ENCODE data around the gene CRIP3.
A peak's percentile ranks its signal among the peaks of the same experiment; 100 is the strongest.

The CRIP3 gene

DNA sequence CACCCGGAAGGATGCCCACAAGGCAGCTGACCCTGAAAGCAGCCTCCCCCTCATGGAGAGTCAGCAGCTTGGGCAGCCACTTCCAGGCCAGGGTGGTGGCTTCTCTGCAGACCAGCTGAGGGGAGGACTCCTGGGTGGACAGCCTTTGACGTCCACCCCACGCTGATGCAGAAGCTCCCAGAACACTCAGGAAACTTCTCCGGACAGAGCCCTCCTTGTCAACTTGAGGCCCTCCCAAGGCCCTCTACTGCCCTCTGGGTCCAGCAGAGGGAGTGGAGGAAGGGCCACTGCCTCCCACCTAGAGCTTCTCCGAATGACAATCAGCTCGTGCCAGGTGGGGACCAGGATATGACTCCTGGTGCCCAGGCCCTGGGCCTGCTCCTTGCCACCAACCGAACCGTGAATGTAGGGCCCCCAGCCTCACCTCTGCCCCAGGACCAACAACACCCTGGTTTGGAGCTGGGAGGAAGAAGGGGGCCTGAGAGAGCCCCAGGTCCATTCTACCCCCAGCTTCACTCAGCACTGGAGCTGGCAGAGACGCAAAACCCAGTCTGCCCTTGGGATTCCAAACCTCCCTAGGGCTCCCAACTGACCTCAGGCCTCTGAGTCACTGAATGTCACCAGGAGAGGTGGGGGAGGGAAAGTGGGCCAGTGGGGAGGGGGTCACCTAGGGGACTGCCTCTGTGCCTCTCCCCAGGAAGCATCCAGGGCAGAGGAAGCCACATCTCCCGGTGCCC is 21.5 kb downstream of the CRIP3 start:
- no peak for ATAC-seq

DNA sequence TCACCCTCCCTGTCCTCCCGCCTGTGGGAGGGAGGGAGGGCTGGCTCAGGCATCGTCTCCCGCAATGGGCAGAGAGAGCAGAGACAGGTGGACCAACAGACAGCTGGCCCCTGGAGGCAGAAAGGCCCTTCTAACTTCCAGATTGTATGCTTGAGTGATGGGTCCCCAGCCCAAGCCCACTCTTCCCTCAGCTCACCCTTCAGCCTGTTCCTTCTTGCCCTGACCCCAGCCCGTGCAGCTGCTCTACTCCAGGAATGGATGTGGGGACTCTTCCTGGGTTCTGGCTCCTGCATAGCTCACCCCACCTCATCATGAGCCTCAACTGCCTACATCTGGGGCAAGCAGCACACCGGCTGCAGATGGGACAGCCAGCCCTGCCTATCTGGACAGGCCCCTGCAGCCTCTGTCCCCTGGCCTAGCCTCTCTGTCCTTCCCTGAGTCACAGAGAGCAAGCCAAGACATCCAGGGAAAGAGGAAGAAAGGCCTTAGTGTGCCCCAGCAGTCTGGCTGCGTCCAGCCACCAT is 22.1 kb downstream of the CRIP3 start:
- ATAC-seq = no peak

DNA sequence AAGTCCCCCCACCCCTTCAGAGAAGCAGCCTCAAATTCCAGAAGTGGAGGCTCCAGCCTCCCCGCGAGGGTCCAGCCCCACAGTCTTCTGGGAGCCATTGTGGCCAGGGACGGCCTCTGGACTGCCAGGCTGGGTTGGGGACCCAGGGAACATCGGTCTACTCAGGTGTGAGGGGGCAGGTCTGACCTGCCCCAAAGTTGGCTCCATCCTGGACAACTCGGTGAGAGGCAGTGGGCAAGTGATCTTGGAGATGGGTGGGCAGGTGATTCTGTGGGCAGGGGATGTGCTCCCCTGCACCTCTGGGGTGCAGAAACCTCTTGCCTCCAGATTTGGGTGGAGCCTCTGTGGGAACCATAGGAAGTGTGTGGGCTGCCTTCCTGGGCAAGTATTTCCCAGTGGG is 22.8 kb downstream of the CRIP3 start:
- peak in 1 of 2 donors; percentile 10 for ATAC-seq

DNA sequence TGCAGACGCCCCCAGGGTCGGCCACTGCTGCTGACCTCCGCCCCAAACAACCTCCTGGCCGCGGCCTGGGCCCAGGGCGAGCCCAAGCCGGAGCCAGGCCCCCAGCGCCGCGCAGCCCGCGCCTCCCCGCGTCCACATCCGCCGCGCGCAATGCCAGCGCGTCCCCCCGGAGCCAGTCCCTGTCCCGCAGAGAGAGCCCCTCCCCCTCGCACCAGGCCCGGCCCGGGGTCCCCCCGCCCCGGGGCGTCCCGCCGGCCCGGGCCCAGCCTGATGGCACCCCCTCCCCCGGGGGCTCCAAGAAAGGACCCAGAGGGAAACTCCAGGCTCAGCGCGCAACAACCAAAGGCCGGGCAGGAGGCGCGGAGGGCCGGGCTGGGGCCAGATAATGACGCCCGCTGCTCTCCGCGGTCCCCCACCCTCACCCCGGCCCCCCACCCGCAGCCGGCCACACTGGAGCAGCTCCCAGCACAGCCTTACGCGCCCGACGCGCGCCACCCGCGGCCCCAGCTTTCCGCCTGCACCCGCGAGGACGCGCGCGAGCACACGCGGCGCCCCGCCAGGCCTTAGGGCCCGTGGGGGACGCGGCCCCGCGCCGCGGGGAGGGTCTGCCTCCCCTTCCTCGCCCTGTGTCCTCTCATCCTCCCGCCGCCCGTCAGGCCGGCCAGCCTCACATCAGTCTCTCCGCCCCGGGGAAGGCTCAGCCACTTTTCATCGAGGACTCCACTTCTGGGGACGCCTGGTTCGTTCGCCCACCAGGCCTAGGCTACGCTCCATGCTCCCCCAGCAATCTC is 23.4 kb downstream of the CRIP3 start:
- ATAC-seq = no peak

DNA sequence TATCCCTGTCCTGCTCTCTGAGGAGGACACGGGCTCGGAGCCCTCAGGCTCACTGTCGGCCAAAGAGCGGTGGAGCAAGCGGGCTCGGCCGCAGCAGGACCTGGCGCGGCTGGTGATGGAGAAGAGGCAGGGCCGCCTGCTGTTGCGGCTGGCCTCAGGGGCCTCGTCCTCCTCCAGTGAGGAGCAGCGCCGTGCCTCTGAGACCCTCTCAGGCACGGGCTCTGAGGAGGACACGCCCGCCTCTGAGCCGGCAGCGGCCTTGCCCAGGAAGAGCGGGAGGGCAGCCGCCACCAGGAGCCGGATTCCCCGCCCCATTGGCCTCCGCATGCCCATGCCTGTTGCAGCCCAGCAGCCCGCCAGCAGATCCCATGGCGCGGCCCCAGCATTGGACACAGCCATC is 24.7 kb downstream of the CRIP3 start:
- ATAC-seq = no peak

DNA sequence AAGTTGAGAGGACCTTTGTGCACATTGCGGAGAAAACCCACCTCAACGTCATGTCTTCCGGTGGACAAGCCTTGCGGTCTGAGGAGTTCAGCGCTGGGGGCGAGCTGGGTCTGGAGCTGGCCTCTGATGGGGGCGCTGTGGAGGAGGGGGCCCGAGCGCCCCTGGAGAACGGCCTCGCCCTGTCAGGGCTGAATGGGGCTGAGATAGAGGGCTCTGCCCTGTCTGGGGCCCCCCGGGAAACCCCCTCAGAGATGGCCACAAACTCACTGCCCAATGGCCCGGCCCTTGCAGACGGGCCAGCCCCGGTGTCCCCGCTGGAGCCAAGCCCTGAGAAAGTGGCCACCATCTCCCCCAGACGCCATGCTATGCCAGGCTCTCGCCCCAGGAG is 25.1 kb downstream of the CRIP3 start:
- no peak for ATAC-seq

DNA sequence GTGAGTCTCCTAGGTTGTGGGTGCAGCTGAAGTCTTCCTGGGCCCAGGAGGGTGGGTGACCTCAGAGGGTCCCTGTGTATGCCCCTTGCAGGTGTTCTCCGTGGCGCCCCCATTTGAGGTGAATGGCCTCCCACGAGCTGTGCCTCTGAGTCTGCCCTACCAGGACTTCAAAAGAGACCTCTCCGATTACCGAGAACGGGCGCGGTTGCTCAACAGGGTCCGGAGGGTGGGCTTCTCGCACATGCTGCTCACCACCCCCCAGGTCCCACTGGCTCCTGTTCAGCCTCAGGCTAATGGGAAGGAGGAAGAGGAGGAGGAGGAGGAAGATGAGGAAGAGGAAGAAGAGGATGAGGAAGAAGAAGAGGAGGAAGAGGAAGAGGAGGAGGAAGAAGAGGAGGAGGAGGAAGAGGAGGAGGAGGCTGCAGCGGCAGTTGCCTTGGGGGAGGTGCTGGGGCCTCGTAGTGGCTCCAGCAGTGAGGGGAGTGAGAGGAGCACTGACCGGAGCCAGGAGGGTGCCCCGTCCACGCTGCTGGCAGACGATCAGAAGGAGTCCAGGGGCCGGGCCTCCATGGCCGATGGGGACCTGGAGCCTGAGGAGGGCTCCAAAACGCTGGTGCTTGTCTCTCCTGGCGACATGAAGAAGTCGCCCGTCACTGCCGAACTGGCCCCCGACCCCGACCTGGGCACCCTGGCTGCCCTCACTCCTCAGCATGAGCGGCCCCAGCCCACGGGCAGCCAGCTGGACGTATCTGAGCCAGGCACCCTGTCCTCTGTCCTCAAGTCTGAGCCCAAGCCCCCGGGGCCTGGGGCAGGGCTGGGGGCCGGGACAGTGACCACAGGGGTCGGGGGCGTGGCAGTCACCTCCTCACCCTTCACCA is 25.8 kb downstream of the CRIP3 start:
- ATAC-seq = no peak

DNA sequence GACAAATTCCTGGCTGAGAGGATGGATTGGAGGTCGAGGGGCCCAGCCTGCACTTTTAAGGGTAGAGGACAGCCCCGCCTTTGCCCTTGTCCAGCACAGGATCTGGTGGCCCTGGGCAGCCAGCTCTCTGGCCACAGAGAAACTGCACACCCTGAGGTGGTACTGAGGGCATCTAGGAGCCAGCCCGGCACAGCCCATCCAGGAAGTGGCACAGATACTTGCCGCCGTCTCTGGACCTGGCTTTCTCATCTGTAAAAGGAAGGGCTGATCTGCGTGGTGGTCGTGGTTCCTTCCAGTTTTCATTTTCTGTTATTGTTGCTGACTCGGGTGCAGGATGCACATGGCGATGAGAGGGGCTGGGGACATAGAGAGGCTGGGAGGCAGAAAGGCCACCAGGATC is 26.6 kb downstream of the CRIP3 start:
- no peak for ATAC-seq

DNA sequence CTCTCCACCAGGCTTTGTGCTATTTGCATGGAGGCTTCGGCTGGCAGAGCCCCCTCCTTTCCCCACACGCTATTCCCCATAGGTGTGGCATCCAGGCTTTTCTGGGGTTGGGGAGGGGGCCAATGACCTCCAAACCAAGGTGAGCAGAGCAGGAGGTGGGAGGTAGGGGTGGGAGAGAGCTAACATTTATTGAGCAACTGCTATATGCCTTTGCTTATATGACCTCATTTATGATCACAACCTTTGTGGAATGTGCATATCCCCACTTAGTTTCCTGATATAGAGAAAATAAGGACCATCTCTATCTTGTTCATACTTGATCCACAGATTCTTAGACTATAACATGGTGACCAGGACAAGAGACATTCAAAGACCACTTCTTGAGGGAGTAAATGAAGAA is 28.4 kb downstream of the CRIP3 start:
- no peak for ATAC-seq

DNA sequence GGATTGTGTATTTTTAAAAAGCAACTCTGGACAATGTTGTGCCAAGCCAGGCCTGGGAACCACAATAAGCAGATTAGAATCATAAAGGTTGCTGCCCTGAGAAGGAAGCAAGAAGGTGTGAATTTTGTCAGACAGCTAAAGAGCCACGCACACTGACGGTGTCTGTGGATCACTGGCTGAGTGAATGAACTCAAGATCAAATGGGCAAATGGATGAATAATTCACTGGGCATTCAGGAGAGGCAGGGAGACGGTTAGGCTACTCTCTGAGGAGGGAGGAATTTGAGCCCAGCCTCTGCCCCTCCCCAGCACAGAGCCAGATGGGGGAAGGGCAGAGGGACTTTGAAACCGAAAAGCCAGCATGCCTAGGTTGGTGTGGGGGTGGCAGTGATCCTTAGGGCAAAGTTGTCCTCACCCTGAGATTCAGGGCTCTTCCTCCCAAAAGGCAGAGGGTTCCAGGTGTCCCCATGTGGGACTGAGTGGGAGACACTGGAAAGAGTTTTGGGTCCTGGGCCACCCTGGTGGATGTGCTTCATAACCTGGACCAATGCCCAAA is 30.0 kb downstream of the CRIP3 start:
- ATAC-seq = no peak

DNA sequence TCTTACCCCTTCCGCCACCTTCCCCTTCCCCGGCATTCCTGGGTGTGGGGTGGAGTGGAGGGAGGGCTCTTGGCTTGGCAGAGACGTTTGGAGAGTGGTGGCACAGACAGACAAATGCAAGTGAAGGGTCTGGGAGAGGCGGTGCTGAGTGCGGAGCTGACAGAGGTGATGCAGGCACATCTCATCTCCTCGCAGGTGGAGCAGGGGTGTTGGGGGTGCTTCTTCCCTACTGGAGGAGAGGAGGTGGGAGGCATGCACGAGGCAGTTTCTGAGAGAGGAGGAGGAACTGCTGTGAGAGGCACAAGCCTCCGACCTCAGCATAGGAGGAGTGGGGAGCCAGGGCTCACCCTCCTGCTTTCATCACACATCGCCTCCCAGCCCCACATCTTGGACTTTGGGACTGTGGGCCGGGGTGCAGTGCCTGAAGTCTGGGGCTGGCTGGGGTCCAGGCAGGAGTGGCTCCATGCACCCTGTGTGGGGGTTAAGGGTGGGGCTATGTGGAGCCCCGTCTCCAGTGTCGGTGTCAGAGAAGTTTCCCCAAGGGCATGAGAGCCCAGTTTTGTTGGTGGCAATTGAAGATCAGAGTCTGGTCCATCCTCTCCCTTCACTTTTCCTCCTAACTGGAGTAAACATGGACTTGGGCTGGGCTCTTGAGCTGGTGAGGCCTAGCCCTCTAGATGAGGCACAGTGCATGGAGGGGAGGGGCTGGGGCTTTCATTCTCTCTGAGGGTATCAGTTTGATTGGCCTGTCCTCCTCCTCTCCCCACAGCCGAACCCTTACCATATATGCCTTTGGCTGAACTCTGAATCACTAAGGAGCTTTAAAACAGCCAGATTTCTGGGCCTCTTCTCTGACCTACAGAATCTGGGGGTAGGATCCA is 30.7 kb downstream of the CRIP3 start:
- no peak for ATAC-seq

DNA sequence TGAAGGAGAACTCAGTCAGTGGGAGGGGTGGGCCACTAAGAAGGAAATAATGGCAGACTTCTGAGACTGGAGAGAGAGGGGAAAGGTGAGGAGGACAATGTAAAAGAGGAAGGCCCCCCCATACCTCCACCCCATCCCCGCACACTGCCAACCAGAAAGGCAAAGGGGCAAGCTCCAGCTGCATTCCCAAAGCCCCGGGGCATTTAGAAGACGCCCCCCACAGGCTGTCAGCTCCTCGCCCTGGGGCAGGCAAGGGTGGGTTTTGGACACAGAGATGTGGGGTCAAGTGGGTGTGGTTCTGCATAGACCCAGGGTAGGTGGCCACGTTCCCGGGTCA is 31.4 kb downstream of the CRIP3 start:
- no peak for ATAC-seq

DNA sequence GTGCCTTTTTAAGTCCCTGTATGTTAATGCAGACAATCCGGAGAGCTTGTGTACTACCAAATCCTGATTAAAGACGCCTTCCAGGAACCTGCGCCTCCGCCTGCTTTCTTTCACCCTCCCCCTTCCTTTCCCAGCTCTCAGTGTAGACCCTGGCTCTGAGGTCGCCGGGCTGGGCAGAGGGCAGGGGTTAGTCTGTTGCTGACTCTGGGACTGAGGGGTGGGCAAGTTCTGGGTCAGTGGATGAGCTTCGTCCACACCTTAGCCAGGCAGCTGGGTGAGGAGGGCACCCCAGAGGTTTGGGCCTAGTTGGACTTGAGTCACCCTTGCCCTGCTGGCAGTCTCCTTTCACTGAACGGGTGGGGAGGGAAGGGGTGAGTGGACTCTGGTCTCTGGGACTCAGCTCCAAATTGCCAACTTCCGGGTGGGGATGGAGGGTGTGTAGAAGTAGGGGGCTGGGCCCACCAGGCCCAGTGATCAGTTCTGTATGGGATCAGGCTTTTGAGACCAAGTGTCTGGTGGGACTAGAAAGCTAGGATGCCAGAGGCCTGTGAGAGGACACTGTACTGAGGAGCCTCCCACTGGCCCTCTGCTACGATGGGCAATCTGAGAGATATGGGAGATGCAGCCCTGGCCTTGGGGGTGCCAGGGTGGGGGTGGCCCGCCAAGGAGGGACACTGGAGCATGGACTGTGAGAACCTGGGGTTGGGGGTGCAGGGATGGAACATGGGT is 31.9 kb downstream of the CRIP3 start:
- ATAC-seq = no peak

DNA sequence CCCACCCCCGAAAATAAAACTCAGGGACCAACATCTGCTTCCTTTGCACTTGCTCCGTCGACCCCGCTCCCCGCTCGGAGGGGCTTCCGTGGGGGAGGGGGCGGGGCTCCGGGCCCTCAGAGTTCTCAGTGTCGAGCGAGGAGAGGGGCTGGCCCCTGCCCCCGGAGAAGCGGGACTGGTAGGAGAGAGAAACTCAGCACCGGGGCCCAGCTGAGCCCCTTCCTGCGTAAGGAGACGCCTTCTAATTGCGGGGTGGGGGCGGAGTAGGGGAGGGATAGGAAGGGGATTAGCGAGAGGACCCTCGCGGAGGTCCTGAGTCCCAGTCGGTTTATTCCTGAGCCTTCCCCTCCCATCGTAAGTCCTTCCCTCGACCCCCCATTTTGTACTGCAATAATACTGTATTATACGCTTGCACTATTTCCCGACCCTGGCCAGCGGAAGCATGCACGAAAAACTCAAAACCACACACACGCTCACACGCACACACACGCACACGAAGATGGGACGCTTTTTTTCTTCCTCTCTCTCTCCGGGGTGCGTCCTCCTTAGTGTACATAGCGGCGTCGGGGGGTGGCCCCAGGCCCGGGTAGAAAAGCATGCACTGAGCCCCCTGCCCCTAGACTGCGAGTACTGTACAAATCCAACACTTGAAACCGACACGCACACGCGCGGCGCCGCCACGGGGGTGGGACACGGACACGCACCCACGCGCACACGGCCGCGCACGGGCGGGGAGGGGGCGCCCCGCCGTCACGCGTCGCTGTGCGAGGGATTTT is 32.6 kb downstream of the CRIP3 start:
- ATAC-seq = peak; percentile 47 to 60

DNA sequence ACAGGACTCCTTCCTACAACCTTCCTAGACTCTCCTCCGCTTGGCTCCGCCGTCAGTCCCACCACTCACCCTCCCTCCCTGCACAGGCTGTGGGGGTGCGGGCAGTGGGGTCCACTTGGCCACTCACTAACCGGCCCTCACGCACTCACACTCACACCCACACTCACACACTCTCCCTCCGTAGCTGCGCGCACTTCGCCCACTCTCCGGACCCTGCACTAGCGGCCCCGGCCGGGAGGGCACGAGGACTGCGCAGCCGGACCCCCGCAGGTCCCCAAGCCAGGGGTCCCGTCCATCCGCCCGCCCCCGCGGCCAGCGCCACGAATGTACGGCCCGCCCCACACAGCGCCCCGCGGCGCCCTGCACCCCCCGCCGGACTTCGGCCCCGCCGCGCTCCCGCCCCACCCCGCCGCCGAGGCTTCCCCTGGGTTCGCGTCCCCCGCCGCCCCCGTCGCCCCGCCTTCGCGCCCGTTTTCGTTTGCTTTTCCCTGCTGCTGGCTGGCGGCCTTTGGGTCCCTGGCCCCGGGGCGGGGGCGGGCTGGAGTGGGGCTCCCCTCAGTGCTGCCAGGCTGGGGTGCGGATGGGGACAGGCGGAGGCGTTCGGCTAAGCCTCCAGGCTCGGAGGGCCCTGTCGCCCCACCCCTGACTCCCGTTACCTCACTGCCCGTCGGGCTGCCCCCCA is 33.6 kb downstream of the CRIP3 start:
- ATAC-seq = peak in 1 of 2 donors; percentile 26

DNA sequence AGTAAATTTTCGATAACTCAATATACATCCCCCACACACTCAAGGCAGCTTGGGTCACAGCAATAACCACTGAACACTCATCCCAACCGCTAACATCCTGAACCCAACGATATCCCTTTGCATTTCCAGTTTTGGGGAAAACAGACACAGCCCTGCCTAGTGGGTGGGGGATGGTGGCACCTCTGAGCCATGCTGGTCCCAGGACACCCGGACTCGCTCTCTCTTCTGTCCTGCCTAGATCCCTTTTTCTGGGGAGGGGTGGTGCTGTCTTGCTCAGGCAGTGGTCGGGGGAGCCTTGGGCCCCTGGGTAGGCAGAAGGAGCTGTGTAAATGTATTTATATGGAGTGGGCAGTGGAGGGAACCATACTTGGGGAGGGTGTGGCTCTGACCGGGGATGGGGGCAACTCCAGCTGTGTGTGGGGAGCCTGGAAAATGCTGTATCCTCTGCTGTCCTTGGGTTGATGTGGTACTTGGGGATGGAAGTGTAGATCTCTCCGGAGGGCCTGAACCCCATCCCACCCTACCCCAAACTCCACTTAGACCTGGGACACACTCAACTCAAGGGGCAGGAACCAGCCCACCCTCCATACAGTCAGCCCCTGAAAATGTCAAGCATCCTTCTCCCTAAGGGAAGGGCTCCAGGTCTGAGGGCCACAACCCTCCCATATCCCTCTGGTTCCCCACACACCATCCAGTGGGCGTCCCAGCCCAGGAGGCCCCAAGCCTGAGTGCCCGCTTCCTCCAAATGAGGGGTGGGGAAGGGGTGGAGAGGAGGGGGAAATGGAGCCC is 34.3 kb downstream of the CRIP3 start:
- no peak for ATAC-seq

DNA sequence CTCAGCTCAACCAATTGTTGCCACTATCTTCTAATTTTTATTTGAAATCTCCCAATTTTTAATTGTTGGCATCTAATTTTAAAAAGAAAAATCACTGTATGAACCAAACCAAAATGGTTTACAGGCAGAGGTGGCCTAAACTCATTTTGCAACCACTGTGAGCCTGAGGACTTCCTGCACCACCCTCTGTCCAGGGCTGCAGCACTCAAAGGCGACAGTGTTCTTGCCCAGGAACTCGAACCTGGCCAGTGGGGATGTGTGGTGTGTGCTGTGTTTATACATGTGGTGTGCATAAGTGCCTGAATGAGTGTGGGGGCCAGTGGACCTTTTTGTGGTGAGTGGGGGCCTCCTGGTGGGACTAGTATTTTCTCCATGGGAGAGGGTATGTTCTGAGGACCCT is 34.9 kb downstream of the CRIP3 start:
- ATAC-seq = no peak

DNA sequence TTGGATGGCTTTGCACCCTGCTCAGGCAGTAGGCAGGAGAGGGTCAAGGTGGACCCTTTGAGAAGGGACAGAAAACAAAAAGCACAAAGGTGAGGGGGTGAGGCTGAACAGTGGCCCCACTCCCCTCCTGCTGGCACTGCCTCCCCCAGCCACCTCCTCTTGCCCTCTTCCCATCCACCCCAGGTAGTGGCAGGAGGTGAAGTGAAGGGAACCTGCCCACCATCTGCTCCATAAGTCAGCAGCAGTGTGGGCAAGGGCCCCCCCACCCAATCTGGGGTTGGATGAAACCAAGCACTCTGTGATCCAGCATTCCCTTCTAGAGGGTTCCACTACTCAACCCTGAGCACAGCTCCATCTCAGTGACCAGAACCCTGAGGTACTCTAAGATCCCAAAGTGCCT is 36.7 kb downstream of the CRIP3 start:
- no peak for ATAC-seq

All from activated CD4-positive, CD25-positive, alpha-beta regulatory T cell treated with anti-CD3 and anti-CD28 coated beads, Interleukin-2, amount 50 U/mL, for 24 hours (primary cell).